Measurements from ENCODE around the gene SLC44A5.

DNA sequence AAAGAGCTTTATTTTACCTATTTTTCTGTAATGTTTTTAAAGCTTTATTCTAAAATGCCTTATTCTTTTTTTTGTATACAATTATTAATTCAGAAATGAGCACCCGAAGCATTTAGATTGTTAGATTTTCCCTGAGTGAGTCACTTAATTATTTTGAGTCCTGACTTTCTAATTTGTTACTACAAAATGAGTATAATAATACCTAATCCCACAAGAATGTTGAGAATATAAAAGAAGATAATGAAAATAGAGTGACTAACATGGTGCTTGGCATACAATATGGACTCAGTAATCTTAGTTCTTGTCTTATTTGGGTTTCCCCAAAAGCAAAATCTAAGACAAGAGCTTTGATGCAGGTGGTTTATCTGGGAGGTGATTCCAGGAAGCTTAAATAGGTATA is 334.5 kb downstream of the SLC44A5 start:
- TF ChIP-seq POLR2A (IDR thresholded peaks at IDR 0.05) (no peak), CTCF (IDR thresholded peaks at IDR 0.05 in 4 of 5, conservative IDR thresholded peaks at IDR 0.05 in 1 of 5) (no peak)
